Measurements from ENCODE around the gene ARG1.

The ARG1 gene

GRCh38 chr6:131561925-131562707 lies 10.9 kb upstream of the ARG1 start:
- Mint-ChIP-seq H3K27ac (no peak overlapping the region), H3K9me3 (ENCODE audit: low read depth) (peaks cover 5% of the 10 kb centered on the region), H3K4me3 (no peak overlapping the region), H3K27me3 (no peaks in the 10 kb centered on the region), H3K36me3 (peaks cover 8% of the 10 kb centered on the region), H3K4me1 (ENCODE audit: low read depth) (no peaks in the 10 kb centered on the region)

GRCh38 chr6:131565056-131565455 lies 8.0 kb upstream of the ARG1 start:
- H3K27ac Mint-ChIP-seq = no peak overlapping the region
- peaks cover 8% of the 10 kb centered on the region for H3K36me3 Mint-ChIP-seq
- H3K9me3 Mint-ChIP-seq (ENCODE audit: low read depth) = peaks cover 5% of the 10 kb centered on the region
- H3K27me3 Mint-ChIP-seq = no peaks in the 10 kb centered on the region
- H3K4me3 Mint-ChIP-seq = no peak overlapping the region
- no peaks in the 10 kb centered on the region for H3K4me1 Mint-ChIP-seq (ENCODE audit: low read depth)

GRCh38 chr6:131568726-131569125 lies 4.3 kb upstream of the ARG1 start:
- H3K9me3 Mint-ChIP-seq (ENCODE audit: low read depth) = no peaks in the 10 kb centered on the region
- H3K36me3 Mint-ChIP-seq = peaks cover 21% of the 10 kb centered on the region
- no peak overlapping the region for H3K4me3 Mint-ChIP-seq
- no peak overlapping the region for H3K27ac Mint-ChIP-seq
- H3K4me1 Mint-ChIP-seq (ENCODE audit: low read depth) = no peaks in the 10 kb centered on the region
- no peaks in the 10 kb centered on the region for H3K27me3 Mint-ChIP-seq

GRCh38 chr6:131574133-131574532 lies 1.1 kb downstream of the ARG1 start:
- no peak overlapping the region for H3K27ac Mint-ChIP-seq

GRCh38 chr6:131574686-131575085 lies 1.7 kb downstream of the ARG1 start:
- Mint-ChIP-seq H3K27ac (no peak overlapping the region), H3K4me1 (ENCODE audit: low read depth) (peaks cover 1% of the 10 kb centered on the region), H3K27me3 (no peaks in the 10 kb centered on the region), H3K4me3 (no peak overlapping the region), H3K9me3 (ENCODE audit: low read depth) (no peaks in the 10 kb centered on the region), H3K36me3 (peaks cover 21% of the 10 kb centered on the region)

More at GRCh38 chr6:131574133-131574532, 1.1 kb downstream of the ARG1 start:
- Mint-ChIP-seq H3K27me3 (no peaks in the 10 kb centered on the region), H3K9me3 (ENCODE audit: low read depth) (no peaks in the 10 kb centered on the region), H3K4me1 (ENCODE audit: low read depth) (peaks cover 1% of the 10 kb centered on the region), H3K4me3 (no peak overlapping the region), H3K36me3 (peaks cover 21% of the 10 kb centered on the region)

- Mint-ChIP-seq H3K4me3 (no peak overlapping the region), H3K27me3 (no peaks in the 10 kb centered on the region), H3K4me1 (ENCODE audit: low read depth) (peaks cover 1% of the 10 kb centered on the region), H3K9me3 (ENCODE audit: low read depth) (no peaks in the 10 kb centered on the region), H3K36me3 (peaks cover 18% of the 10 kb centered on the region), H3K27ac (no peak overlapping the region)
Observed at GRCh38 chr6:131575834-131576478, 2.9 kb downstream of the ARG1 start.

GRCh38 chr6:131581523-131581922 lies 8.5 kb downstream of the ARG1 start:
- no peaks in the 10 kb centered on the region for H3K27me3 Mint-ChIP-seq
- H3K4me3 Mint-ChIP-seq = no peak overlapping the region
- H3K36me3 Mint-ChIP-seq = peaks cover 7% of the 10 kb centered on the region
- H3K9me3 Mint-ChIP-seq (ENCODE audit: low read depth) = no peaks in the 10 kb centered on the region
- no peaks in the 10 kb centered on the region for H3K4me1 Mint-ChIP-seq (ENCODE audit: low read depth)
- no peak overlapping the region for H3K27ac Mint-ChIP-seq

- Mint-ChIP-seq H3K4me3 (no peak overlapping the region), H3K36me3 (peaks cover 15% of the 10 kb centered on the region), H3K27me3 (no peaks in the 10 kb centered on the region), H3K9me3 (ENCODE audit: low read depth) (no peaks in the 10 kb centered on the region), H3K27ac (no peak overlapping the region), H3K4me1 (ENCODE audit: low read depth) (no peaks in the 10 kb centered on the region)
Observed at GRCh38 chr6:131586543-131586942, 13.5 kb downstream of the ARG1 start.

- H3K27ac Mint-ChIP-seq = no peak overlapping the region
- H3K27me3 Mint-ChIP-seq = no peaks in the 10 kb centered on the region
- no peaks in the 10 kb centered on the region for H3K4me1 Mint-ChIP-seq (ENCODE audit: low read depth)
- H3K4me3 Mint-ChIP-seq = no peak overlapping the region
- no peaks in the 10 kb centered on the region for H3K9me3 Mint-ChIP-seq (ENCODE audit: low read depth)
- H3K36me3 Mint-ChIP-seq = peaks cover 15% of the 10 kb centered on the region
Observed at GRCh38 chr6:131587909-131588308, 14.9 kb downstream of the ARG1 start.

GRCh38 chr6:131588643-131589042 lies 15.6 kb downstream of the ARG1 start:
- H3K27ac Mint-ChIP-seq = no peak overlapping the region
- H3K9me3 Mint-ChIP-seq (ENCODE audit: low read depth) = no peaks in the 10 kb centered on the region
- peaks cover 18% of the 10 kb centered on the region for H3K36me3 Mint-ChIP-seq

GRCh38 chr6:131592935-131593334 lies 19.9 kb downstream of the ARG1 start:
- H3K4me3 Mint-ChIP-seq = no peak overlapping the region
- no peak overlapping the region for H3K27ac Mint-ChIP-seq
- no peaks in the 10 kb centered on the region for H3K9me3 Mint-ChIP-seq (ENCODE audit: low read depth)
- no peaks in the 10 kb centered on the region for H3K27me3 Mint-ChIP-seq
- peaks cover 17% of the 10 kb centered on the region for H3K36me3 Mint-ChIP-seq
- H3K4me1 Mint-ChIP-seq (ENCODE audit: low read depth) = no peaks in the 10 kb centered on the region

More at GRCh38 chr6:131588643-131589042, 15.6 kb downstream of the ARG1 start:
- no peaks in the 10 kb centered on the region for H3K27me3 Mint-ChIP-seq
- no peaks in the 10 kb centered on the region for H3K4me1 Mint-ChIP-seq (ENCODE audit: low read depth)
- no peak overlapping the region for H3K4me3 Mint-ChIP-seq

- no peaks in the 10 kb centered on the region for H3K9me3 Mint-ChIP-seq (ENCODE audit: low read depth)
- H3K36me3 Mint-ChIP-seq = peaks cover 17% of the 10 kb centered on the region
- no peaks in the 10 kb centered on the region for H3K4me1 Mint-ChIP-seq (ENCODE audit: low read depth)
- no peak overlapping the region for H3K27ac Mint-ChIP-seq
- H3K4me3 Mint-ChIP-seq = no peak overlapping the region
- H3K27me3 Mint-ChIP-seq = no peaks in the 10 kb centered on the region
Observed at GRCh38 chr6:131594074-131594473, 21.0 kb downstream of the ARG1 start.

GRCh38 chr6:131597446-131597845 lies 24.4 kb downstream of the ARG1 start:
- peaks cover 14% of the 10 kb centered on the region for H3K36me3 Mint-ChIP-seq
- H3K27me3 Mint-ChIP-seq = no peaks in the 10 kb centered on the region
- no peaks in the 10 kb centered on the region for H3K4me1 Mint-ChIP-seq (ENCODE audit: low read depth)
- no peak overlapping the region for H3K27ac Mint-ChIP-seq
- no peak overlapping the region for H3K4me3 Mint-ChIP-seq
- H3K9me3 Mint-ChIP-seq (ENCODE audit: low read depth) = no peaks in the 10 kb centered on the region

GRCh38 chr6:131600716-131601115 lies 27.7 kb downstream of the ARG1 start:
- H3K4me1 Mint-ChIP-seq (ENCODE audit: low read depth) = no peaks in the 10 kb centered on the region
- H3K4me3 Mint-ChIP-seq = no peak overlapping the region
- H3K36me3 Mint-ChIP-seq = peaks cover 7% of the 10 kb centered on the region
- no peak overlapping the region for H3K27ac Mint-ChIP-seq
- H3K27me3 Mint-ChIP-seq = no peaks in the 10 kb centered on the region
- no peaks in the 10 kb centered on the region for H3K9me3 Mint-ChIP-seq (ENCODE audit: low read depth)

GRCh38 chr6:131602781-131603312 lies 29.8 kb downstream of the ARG1 start:
- Mint-ChIP-seq H3K4me1 (ENCODE audit: low read depth) (peaks cover 3% of the 10 kb centered on the region), H3K27ac (no peak overlapping the region), H3K36me3 (peaks cover 7% of the 10 kb centered on the region), H3K9me3 (ENCODE audit: low read depth) (no peaks in the 10 kb centered on the region), H3K4me3 (no peak overlapping the region), H3K27me3 (no peaks in the 10 kb centered on the region)
